GM19035 (cell line): ENCODE results near the gene LIMS1.
"Not testable (repeated sequence)": the region's sequence is repeated elsewhere in the genome, so short reads cannot be mapped to it uniquely, and the experiment has no call there.

ENCODE experiments used
- ATAC-seq: cut with Tn5 transposase; IDR thresholded peaks from one replicate; pipeline ENCODE4 v1.9.1; 2021; ENCODE audit not compliant: unreplicated experiment

The LIMS1 gene

GRCh38 chr2:108716971-108717370 is 182.7 kb downstream of the LIMS1 start:
- not testable (repeated sequence) for ATAC-seq

GRCh38 chr2:108719149-108720044 is 185.1 kb downstream of the LIMS1 start, which contains the start of gene RANBP2:
TSS of gene RANBP2 (plus strand) at chr2:108719482. CDS start at chr2:108719607, 125 bp downstream.
- ATAC-seq, result peak; percentile 99

GRCh38 chr2:108726048-108726447 is 191.8 kb downstream of the LIMS1 start:
- ATAC-seq, result not testable (repeated sequence)

GRCh38 chr2:108734656-108735055 is 200.4 kb downstream of the LIMS1 start:
- not testable (repeated sequence) for ATAC-seq
